HepG2 (cell line): Measurements from ENCODE around the gene CCNA2. TPM values are rescaled to one million over a fixed set of nuclear protein-coding genes. Genes with fewer than 3 reads are reported as not detected.

Experiments used
- ATF7 ChIP-seq, 2 experiments: fragments of 450-650 bp in 1 of 2; sonication (generic) in 1 of 2; formaldehyde crosslinking in 1 of 2; IDR thresholded peaks; 2 replicates each; pipeline versions ENCODE4 v1.4.0 to v1.6.1; 2016 to 2020; ENCODE audit warnings: antibody characterized with exemption in 1 of 2, mild to moderate bottlenecking in 1 of 2, missing genetic modification reagents in 1 of 2
- MAFK ChIP-seq, 2 experiments: IDR thresholded peaks in 1 of 2; conservative IDR thresholded peaks in 1 of 2; 2 replicates each; pipeline ENCODE4 v1.6.1; 2011; ENCODE audit warnings: improper control_type of control experiment in 2 of 2, low read length in 2 of 2
- MLLT10 ChIP-seq: sonication (generic); formaldehyde crosslinking; IDR thresholded peaks from 2 replicates; pipeline ENCODE4 v1.4.0; 2020; ENCODE audit warnings: missing genetic modification reagents
- NAIF1 ChIP-seq: sonication (generic); formaldehyde crosslinking; IDR thresholded peaks from 2 replicates; pipeline ENCODE4 v1.5.0; 2020; ENCODE audit warnings: mild to moderate bottlenecking, missing genetic modification reagents, borderline replicate concordance
- TCF7L2 ChIP-seq: IDR thresholded peaks from 2 replicates; pipeline ENCODE4 v1.6.1; 2011; ENCODE audit warnings: mild to moderate bottlenecking, low read depth, low read length, moderate library complexity
- TOE1 ChIP-seq: sonication (generic); formaldehyde crosslinking; IDR thresholded peaks from 2 replicates; pipeline ENCODE4 v1.4.0; 2020; ENCODE audit warnings: mild to moderate bottlenecking, missing genetic modification reagents
- YY1 ChIP-seq: IDR thresholded peaks from 2 replicates; pipeline ENCODE4 v1.6.1; 2011; ENCODE audit warnings: low read length, low read depth, moderate library complexity, mild to moderate bottlenecking; ENCODE audit not compliant: insufficient read depth, insufficient replicate concordance
- ZNF124 ChIP-seq: sonication (generic); formaldehyde crosslinking; IDR thresholded peaks from 2 replicates; pipeline ENCODE4 v1.4.0; 2020; ENCODE audit warnings: missing genetic modification reagents
- ZNF557 ChIP-seq: sonication (generic); formaldehyde crosslinking; IDR thresholded peaks from 2 replicates; pipeline ENCODE4 v1.4.0; 2020; ENCODE audit warnings: missing genetic modification reagents
- ZNF598 ChIP-seq: sonication (generic); formaldehyde crosslinking; IDR thresholded peaks from 2 replicates; pipeline ENCODE4 v1.5.1; 2020; ENCODE audit warnings: mild to moderate bottlenecking, missing genetic modification reagents, borderline replicate concordance
- polyA plus RNA-seq, 8 experiments: library from polyadenylated mRNA; depleted of rRNA in 3 of 8; stranded (reverse) in 7 of 8; unstranded in 1 of 8; fragments of >200 nt; fragmentation: Illumina TruSeq in 4 of 8; extraction: Trizol in 4 of 8; gene quantifications; 2 replicates each; pipeline versions ENCODE4 v1.2.1 to v1.2.3, GENCODE V29; 2011 to 2016; ENCODE audit warnings: low read depth in 4 of 8, missing spikeins in 1 of 8, mixed read lengths in 1 of 8; ENCODE audit not compliant: insufficient read depth in 1 of 8
- total RNA-seq, 5 experiments: library from RNA; depleted of rRNA; stranded (reverse); fragments of >200 nt; fragmentation: Illumina TruSeq; extraction: Trizol; gene quantifications; 2 replicates each; pipeline ENCODE4 v1.2.3, GENCODE V29; 2016; ENCODE audit warnings: low read depth in 1 of 5
- TF ChIP-seq, protein P1 (sequence below): sonication (generic); formaldehyde crosslinking; IDR thresholded peaks from 2 replicates; pipeline ENCODE4 v1.4.0; 2020; ENCODE audit warnings: missing genetic modification reagents

The CCNA2 gene
- total and polyA plus RNA-seq, 2 of the 13 experiments (the other 11 are each of a cell fraction or from before 2014, with no cell fraction given): 31.3 to 105 TPM

- TF ChIP-seq TOE1 (CRISPR knock-in tag) (no peak; the same call in none of the 2 replicates), TCF7L2 (no peak), MAFK (conservative IDR thresholded peaks at IDR 0.05 in 1 of 2, IDR thresholded peaks at IDR 0.05 in 1 of 2; ENCODE audit: low read length in 2 of 2) (no peak), ZNF557 (CRISPR knock-in tag) (0 out of 2 replicates have a peak, but pooled peaks have one; percentile 48), ZNF598 (CRISPR knock-in tag) (peak; percentile 74; the same call in 1 of the 2 replicates), ATF7 (IDR thresholded peaks at IDR 0.05) (no peak), ATF7 (CRISPR knock-in tag; IDR thresholded peaks at IDR 0.05) (0 out of 2 replicates have a peak, but pooled peaks have one; percentile 47), MLLT10 (no peak), YY1 (peak; percentile 54), NAIF1 (CRISPR knock-in tag) (no peak), ZNF124 (CRISPR knock-in tag) (no peak)
- TF ChIP-seq, protein P1, sequence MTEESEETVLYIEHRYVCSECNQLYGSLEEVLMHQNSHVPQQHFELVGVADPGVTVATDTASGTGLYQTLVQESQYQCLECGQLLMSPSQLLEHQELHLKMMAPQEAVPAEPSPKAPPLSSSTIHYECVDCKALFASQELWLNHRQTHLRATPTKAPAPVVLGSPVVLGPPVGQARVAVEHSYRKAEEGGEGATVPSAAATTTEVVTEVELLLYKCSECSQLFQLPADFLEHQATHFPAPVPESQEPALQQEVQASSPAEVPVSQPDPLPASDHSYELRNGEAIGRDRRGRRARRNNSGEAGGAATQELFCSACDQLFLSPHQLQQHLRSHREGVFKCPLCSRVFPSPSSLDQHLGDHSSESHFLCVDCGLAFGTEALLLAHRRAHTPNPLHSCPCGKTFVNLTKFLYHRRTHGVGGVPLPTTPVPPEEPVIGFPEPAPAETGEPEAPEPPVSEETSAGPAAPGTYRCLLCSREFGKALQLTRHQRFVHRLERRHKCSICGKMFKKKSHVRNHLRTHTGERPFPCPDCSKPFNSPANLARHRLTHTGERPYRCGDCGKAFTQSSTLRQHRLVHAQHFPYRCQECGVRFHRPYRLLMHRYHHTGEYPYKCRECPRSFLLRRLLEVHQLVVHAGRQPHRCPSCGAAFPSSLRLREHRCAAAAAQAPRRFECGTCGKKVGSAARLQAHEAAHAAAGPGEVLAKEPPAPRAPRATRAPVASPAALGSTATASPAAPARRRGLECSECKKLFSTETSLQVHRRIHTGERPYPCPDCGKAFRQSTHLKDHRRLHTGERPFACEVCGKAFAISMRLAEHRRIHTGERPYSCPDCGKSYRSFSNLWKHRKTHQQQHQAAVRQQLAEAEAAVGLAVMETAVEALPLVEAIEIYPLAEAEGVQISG (CRISPR knock-in tag): peak; percentile 66; the same call in 1 of the 2 replicates
- TF ChIP-seq, all 625 proteins: peak for 245
Measured at GRCh38 chr4:121823505-121824170, at the start of gene CCNA2 (continued).
